ENCODE measurements around the gene OR6B2.

The OR6B2 gene

GRCh38 chr2:240030379-240031094 is at the start of gene OR6B2:
TSS of gene OR6B2 (minus strand) at chr2:240030429. CDS start at chr2:240030429, 0 bp downstream.
- no peak for DNase-seq (ENCODE audit: extremely low read depth, low read depth)
- no peak within 1 kb of the TSS for H3K4me3 ChIP-seq (replicated peaks; ENCODE audit: low read depth, low read length)

DNA sequence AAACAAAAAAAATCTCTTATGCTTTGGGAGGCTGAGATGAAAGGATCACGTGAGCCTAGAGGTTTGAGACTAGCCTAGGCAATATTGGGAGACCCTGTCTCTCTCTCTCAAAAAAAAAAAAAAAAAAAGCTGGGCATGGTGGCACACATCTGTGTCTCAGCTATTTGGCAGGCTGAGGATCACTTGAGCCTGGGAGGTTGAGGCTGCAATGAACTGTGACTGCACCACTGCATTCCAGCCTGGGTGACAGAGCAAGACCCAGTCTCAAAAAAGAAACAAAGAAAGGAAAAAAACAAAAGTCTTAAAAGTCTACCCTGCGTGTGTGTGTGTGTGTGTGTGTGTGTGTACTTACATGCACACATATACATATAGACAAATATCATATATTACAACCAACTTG is 48.4 kb upstream of the OR6B2 start:
- no peak for DNase-seq (ENCODE audit: extremely low read depth, low read depth)
- no peak overlapping the region for H3K4me3 ChIP-seq (replicated peaks; ENCODE audit: low read depth, low read length)
- no peak for TF ChIP-seq CTCF (IDR thresholded peaks at IDR 0.05; ENCODE audit: low read depth, low read length, missing control alignments)

More at GRCh38 chr2:240030379-240031094, at the start of gene OR6B2:
- TF ChIP-seq CTCF (IDR thresholded peaks at IDR 0.05; ENCODE audit: low read depth, low read length, missing control alignments), result no peak

- no peak overlapping the region for H3K4me3 ChIP-seq (replicated peaks; ENCODE audit: low read depth, low read length)
- TF ChIP-seq CTCF (IDR thresholded peaks at IDR 0.05; ENCODE audit: low read depth, low read length, missing control alignments), result no peak
- DNase-seq (ENCODE audit: extremely low read depth, low read depth), result no peak
Observed at GRCh38 chr2:240077442-240077841, 47.2 kb upstream of the OR6B2 start.

DNA sequence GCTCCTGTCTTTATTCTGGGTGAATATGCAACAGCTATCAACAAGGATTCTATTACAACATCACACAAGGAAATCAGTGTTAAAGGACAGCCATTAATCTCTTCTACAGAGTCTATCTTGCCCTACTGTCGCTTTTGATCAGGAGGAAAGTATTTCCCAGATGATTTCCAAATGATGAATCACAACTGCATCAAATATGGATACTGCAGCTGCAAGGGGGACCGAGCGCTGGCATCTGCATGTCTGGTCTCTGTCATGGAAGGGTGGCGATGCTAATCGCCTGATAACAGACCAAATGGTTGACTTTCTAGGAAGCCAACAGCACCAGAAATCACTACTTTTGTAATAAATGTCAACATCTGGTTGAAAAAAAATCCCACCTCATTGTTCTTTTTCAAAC is 44.3 kb upstream of the OR6B2 start:
- TF ChIP-seq CTCF (IDR thresholded peaks at IDR 0.05; ENCODE audit: low read depth, low read length, missing control alignments), result no peak
- no peak for DNase-seq (ENCODE audit: extremely low read depth, low read depth)
- no peak overlapping the region for H3K4me3 ChIP-seq (replicated peaks; ENCODE audit: low read depth, low read length)

DNA sequence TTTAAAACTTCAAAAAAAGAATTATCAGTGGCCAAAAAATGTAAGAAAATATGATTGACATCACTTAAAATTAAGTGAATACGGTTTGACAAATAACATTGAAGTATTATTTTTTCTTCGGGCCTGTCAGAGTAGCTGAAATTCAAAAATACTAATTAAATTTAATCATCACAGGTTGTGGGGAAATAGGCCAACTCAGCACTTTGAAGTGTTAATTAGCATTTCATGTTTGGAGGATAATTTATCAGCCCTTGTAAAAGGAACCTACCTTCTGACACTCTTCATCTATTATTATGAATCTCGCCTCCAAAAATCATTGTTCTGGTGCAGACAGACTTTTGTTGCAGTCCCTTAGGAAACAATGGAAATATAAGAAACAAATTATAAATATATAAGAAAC is 40.7 kb upstream of the OR6B2 start:
- no peak for DNase-seq (ENCODE audit: extremely low read depth, low read depth)
- no peak overlapping the region for H3K4me3 ChIP-seq (replicated peaks; ENCODE audit: low read depth, low read length)
- no peak for TF ChIP-seq CTCF (IDR thresholded peaks at IDR 0.05; ENCODE audit: low read depth, low read length, missing control alignments)

DNA sequence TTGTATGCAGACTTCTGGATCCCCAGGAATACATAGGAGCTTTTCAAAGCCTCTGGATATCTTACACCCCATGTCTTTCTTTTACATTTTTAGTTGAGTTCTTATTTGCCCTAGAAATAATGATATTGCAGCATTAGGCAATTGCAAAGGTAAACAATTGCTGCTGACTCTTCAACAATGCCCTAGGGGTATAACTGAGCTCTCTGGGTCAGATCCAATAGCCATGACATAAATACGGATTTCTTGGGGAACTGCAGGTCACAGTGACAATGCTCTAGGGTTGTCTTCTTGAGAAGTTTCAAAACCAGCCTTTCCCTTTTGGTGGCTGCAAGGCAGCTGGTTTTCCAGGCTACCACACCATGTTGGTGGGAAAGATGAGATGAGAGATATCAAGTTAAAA is 39.6 kb upstream of the OR6B2 start:
- TF ChIP-seq CTCF (IDR thresholded peaks at IDR 0.05; ENCODE audit: low read depth, low read length, missing control alignments), result no peak
- no peak for DNase-seq (ENCODE audit: extremely low read depth, low read depth)

DNA sequence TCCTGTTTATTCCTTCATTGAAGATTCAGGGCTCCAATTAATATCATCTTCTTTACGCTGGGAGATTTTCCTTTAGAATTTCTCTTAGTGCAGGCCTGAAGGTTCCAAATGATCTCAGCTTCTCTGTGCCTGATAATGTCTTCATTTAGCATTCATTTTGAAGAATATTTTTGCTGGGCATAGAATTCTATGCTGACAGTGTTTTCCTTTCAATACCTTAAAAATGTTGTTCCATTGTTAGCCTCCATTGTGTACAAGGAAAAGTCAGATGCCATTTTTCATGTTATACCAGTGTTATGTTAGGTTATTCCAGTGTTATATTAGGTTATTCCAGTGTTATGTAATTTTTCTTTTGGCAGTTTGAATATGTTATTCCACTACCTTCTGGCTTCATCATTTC is 38.0 kb upstream of the OR6B2 start:
- TF ChIP-seq CTCF (IDR thresholded peaks at IDR 0.05; ENCODE audit: low read depth, low read length, missing control alignments), result no peak
- no peak overlapping the region for H3K4me3 ChIP-seq (replicated peaks; ENCODE audit: low read depth, low read length)
- no peak for DNase-seq (ENCODE audit: extremely low read depth, low read depth)

More for the DNA sequence above, 39.6 kb upstream of the OR6B2 start:
- H3K4me3 ChIP-seq (replicated peaks; ENCODE audit: low read depth, low read length), result no peak overlapping the region
